Neutrophil (primary cell): ENCODE data around the gene SSUH2.
"Not testable (repeated sequence)": the region's sequence is repeated elsewhere in the genome, so short reads cannot be mapped to it uniquely, and the experiment has no call there.

Experiments used
- H3K27ac ChIP-seq: fragments of 200-600 bp; sonication (generic); 2 replicates; pipeline ENCODE4 v1.5.1; 2016; ENCODE audit warnings: mild to moderate bottlenecking, moderate library complexity
- H3K27me3 ChIP-seq: fragments of 200-600 bp; sonication (generic); 2 replicates; pipeline ENCODE4 v1.6.0; 2016; ENCODE audit warnings: mild to moderate bottlenecking
- H3K36me3 ChIP-seq: fragments of 200-600 bp; sonication (generic); 2 replicates; pipeline ENCODE4 v1.5.1; 2017
- H3K4me1 ChIP-seq, 2 experiments: fragments of 200-600 bp in 1 of 2; sonication (generic) in 1 of 2; 1 replicate in 1 of 2; 2 replicates in 1 of 2; pipeline versions ENCODE4 v1.5.1 to v1.6.1; 2013 to 2016; ENCODE audit warnings: low read depth in 1 of 2, low read length in 1 of 2, mild to moderate bottlenecking in 1 of 2, moderate library complexity in 1 of 2; ENCODE audit not compliant: control insufficient read depth in 1 of 2, insufficient read depth in 1 of 2
- H3K4me3 ChIP-seq, 2 experiments: fragments of 200-600 bp in 1 of 2; sonication (generic) in 1 of 2; 1 replicate in 1 of 2; 2 replicates in 1 of 2; pipeline ENCODE4 v1.5.1; 2013 to 2016; ENCODE audit warnings: low read depth in 1 of 2, low read length in 1 of 2, mild to moderate bottlenecking in 1 of 2, moderate library complexity in 1 of 2
- H3K9me3 ChIP-seq: fragments of 200-600 bp; sonication (generic); 2 replicates; pipeline ENCODE4 v1.5.1; 2016
- CTCF ChIP-seq: fragments of 200-600 bp; sonication (generic); IDR thresholded peaks from 2 replicates; pipeline ENCODE4 v1.5.1; 2016; ENCODE audit warnings: antibody characterized with exemption

The SSUH2 gene

GRCh38 chr3:8593021-8593827 is 51.4 kb downstream of the SSUH2 start:
- no peak overlapping the region for H3K27ac ChIP-seq

DNA sequence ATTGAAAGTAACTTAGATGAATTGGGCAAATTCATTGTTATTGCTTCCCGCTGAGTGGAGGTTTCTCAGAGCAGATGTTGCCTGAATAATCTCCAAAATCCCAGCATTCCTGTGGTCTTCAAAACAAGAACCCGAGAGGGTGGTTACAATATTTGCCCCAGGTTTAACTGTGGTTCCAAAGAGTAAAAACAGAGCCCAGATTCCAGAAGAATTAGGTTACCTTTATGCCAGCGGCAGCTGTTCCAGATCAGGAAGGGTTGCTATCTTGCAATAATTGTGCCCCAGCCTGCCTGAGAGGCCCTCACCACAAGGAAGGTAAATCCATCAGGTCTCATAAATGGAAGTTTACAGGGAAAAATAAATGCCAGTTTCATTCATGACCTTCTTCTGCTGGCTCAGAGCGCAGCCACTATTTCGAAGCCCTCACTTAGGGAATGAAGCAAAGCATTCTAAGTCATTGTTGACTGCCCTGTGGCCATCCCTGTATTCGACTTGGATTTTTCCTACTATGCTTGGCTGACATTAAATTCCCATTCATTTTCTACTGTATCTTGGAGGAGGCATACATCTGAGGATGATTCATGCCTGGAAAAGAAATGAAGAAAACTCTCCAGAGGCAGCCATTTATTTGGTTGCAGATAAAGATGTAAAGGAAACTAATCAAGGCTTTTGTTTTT is 54.6 kb downstream of the SSUH2 start:
- Histone ChIP-seq H3K9me3 (no peaks in the 10 kb centered on the region), H3K27me3 (no peaks in the 10 kb centered on the region), H3K4me3 (no peak overlapping the region), H3K27ac (no peak overlapping the region), H3K36me3 (no peaks in the 10 kb centered on the region), H3K4me1 (no peaks in the 10 kb centered on the region)
- TF ChIP-seq CTCF = no peak

More at GRCh38 chr3:8593021-8593827, 51.4 kb downstream of the SSUH2 start:
- Histone ChIP-seq H3K9me3 (no peaks in the 10 kb centered on the region), H3K4me1 (no peaks in the 10 kb centered on the region), H3K4me3 (no peak overlapping the region), H3K36me3 (no peaks in the 10 kb centered on the region), H3K27me3 (no peaks in the 10 kb centered on the region)
- no peak for TF ChIP-seq CTCF

- no peaks in the 10 kb centered on the region for H3K9me3 ChIP-seq
- H3K27me3 ChIP-seq = no peaks in the 10 kb centered on the region
- H3K36me3 ChIP-seq = no peaks in the 10 kb centered on the region
- H3K27ac ChIP-seq = no peak overlapping the region
- no peak overlapping the region for H3K4me3 ChIP-seq
- no peaks in the 10 kb centered on the region for H3K4me1 ChIP-seq
- TF ChIP-seq CTCF = no peak
These were observed 59.9 kb downstream of the SSUH2 start for GRCh38 chr3:8584661-8585060.

GRCh38 chr3:8581806-8582445 is 62.7 kb downstream of the SSUH2 start:
- Histone ChIP-seq H3K36me3 (no peaks in the 10 kb centered on the region), H3K27ac (no peak overlapping the region), H3K4me3 (no peak overlapping the region), H3K9me3 (no peaks in the 10 kb centered on the region), H3K4me1 (no peaks in the 10 kb centered on the region), H3K27me3 (no peaks in the 10 kb centered on the region)
- TF ChIP-seq CTCF = no peak

- H3K27ac ChIP-seq = no peak overlapping the region
- H3K27me3 ChIP-seq = no peaks in the 10 kb centered on the region
- H3K4me1 ChIP-seq = no peaks in the 10 kb centered on the region
- H3K36me3 ChIP-seq = no peaks in the 10 kb centered on the region
- no peak for TF ChIP-seq CTCF
- H3K9me3 ChIP-seq = no peaks in the 10 kb centered on the region
- no peak overlapping the region for H3K4me3 ChIP-seq
These were observed 63.2 kb downstream of the SSUH2 start for GRCh38 chr3:8581373-8581772.

- not testable (repeated sequence) for H3K4me1 ChIP-seq, H3K27me3 ChIP-seq, H3K9me3 ChIP-seq, H3K36me3 ChIP-seq, H3K27ac ChIP-seq, H3K4me3 ChIP-seq
These were observed 64.2 kb downstream of the SSUH2 start for GRCh38 chr3:8580434-8580833.
